Measurements from ENCODE around the gene SORCS1.

DNA sequence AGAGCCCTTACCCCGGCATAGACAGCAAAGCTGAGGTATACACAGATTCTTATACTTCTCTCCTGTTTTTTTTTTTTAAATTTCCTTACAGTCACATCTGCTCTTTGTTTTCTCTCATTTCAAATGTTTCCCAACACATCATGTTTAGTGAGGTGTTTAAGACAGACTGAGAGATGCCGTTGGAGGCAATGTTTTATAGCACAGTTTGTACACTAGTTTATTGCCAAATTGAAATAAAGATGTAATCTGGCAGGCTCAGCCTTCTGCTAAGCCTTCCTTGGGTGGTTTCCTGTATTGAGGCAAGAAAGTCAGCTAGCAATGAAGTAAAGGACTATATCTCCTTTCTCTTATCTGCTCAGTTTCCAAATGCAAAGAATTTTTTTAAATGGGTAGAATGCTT lies 393.4 kb downstream of the SORCS1 start:
- TF ChIP-seq POLR2A (IDR thresholded peaks at IDR 0.05), result no peak
- TF ChIP-seq, protein P1, sequence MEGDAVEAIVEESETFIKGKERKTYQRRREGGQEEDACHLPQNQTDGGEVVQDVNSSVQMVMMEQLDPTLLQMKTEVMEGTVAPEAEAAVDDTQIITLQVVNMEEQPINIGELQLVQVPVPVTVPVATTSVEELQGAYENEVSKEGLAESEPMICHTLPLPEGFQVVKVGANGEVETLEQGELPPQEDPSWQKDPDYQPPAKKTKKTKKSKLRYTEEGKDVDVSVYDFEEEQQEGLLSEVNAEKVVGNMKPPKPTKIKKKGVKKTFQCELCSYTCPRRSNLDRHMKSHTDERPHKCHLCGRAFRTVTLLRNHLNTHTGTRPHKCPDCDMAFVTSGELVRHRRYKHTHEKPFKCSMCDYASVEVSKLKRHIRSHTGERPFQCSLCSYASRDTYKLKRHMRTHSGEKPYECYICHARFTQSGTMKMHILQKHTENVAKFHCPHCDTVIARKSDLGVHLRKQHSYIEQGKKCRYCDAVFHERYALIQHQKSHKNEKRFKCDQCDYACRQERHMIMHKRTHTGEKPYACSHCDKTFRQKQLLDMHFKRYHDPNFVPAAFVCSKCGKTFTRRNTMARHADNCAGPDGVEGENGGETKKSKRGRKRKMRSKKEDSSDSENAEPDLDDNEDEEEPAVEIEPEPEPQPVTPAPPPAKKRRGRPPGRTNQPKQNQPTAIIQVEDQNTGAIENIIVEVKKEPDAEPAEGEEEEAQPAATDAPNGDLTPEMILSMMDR (IDR thresholded peaks at IDR 0.05), result no peak
- TF ChIP-seq POLR2AphosphoS5 (IDR thresholded peaks at IDR 0.05), result no peak
- TF ChIP-seq EP300 (IDR thresholded peaks at IDR 0.05; ENCODE audit: low read depth), result no peak
